ENCODE measurements around the gene NR4A1. TPM values are rescaled to one million over a fixed set of nuclear protein-coding genes. Genes with fewer than 3 reads are reported as not detected.

The NR4A1 gene
- total RNA-seq, 1 donor from 2014 or later, result 1.0 TPM

- no peaks in the 10 kb centered on the region for H3K9me3 Mint-ChIP-seq (ENCODE audit: unreplicated experiment)
- H3K27me3 Mint-ChIP-seq (ENCODE audit: unreplicated experiment), result peaks cover 8% of the 10 kb centered on the region
- peaks cover 10% of the 10 kb centered on the region for H3K4me1 Mint-ChIP-seq (ENCODE audit: unreplicated experiment)
- peaks cover 22% of the 10 kb centered on the region for H3K36me3 Mint-ChIP-seq (ENCODE audit: low read depth, unreplicated experiment)
- H3K27ac Mint-ChIP-seq (ENCODE audit: unreplicated experiment), result no peak overlapping the region
- no peak for TF ChIP-seq CTCF (IDR thresholded peaks at IDR 0.05; ENCODE audit: unreplicated experiment)
- H3K4me3 Mint-ChIP-seq (ENCODE audit: unreplicated experiment), result no peak overlapping the region
- DNase-seq (ENCODE audit: low spot score), result no peak
Measured at GRCh38 chr12:52080403-52081251, 29.4 kb downstream of the NR4A1 start.

GRCh38 chr12:52081263-52081733 is 30.1 kb downstream of the NR4A1 start:
- peaks cover 18% of the 10 kb centered on the region for H3K36me3 Mint-ChIP-seq (ENCODE audit: low read depth, unreplicated experiment)
- H3K4me3 Mint-ChIP-seq (ENCODE audit: unreplicated experiment), result no peak overlapping the region
- H3K27me3 Mint-ChIP-seq (ENCODE audit: unreplicated experiment), result peaks cover 8% of the 10 kb centered on the region
- H3K27ac Mint-ChIP-seq (ENCODE audit: unreplicated experiment), result no peak overlapping the region
- H3K9me3 Mint-ChIP-seq (ENCODE audit: unreplicated experiment), result no peaks in the 10 kb centered on the region
- H3K4me1 Mint-ChIP-seq (ENCODE audit: unreplicated experiment), result peaks cover 10% of the 10 kb centered on the region
- TF ChIP-seq CTCF (IDR thresholded peaks at IDR 0.05; ENCODE audit: unreplicated experiment), result no peak
- DNase-seq (ENCODE audit: low spot score), result no peak

GRCh38 chr12:52082026-52082668 is 30.9 kb downstream of the NR4A1 start:
- Mint-ChIP-seq H3K4me3 (ENCODE audit: unreplicated experiment) (no peak overlapping the region), H3K9me3 (ENCODE audit: unreplicated experiment) (no peaks in the 10 kb centered on the region), H3K27ac (ENCODE audit: unreplicated experiment) (no peak overlapping the region), H3K36me3 (ENCODE audit: low read depth, unreplicated experiment) (peaks cover 14% of the 10 kb centered on the region), H3K4me1 (ENCODE audit: unreplicated experiment) (peaks cover 11% of the 10 kb centered on the region), H3K27me3 (ENCODE audit: unreplicated experiment) (peaks cover 6% of the 10 kb centered on the region)
- no peak for DNase-seq (ENCODE audit: low spot score)
- no peak for TF ChIP-seq CTCF (IDR thresholded peaks at IDR 0.05; ENCODE audit: unreplicated experiment)

- Mint-ChIP-seq H3K27ac (ENCODE audit: unreplicated experiment) (no peak overlapping the region), H3K27me3 (ENCODE audit: unreplicated experiment) (peaks cover 9% of the 10 kb centered on the region), H3K4me3 (ENCODE audit: unreplicated experiment) (no peak overlapping the region), H3K36me3 (ENCODE audit: low read depth, unreplicated experiment) (peaks cover 15% of the 10 kb centered on the region), H3K9me3 (ENCODE audit: unreplicated experiment) (no peaks in the 10 kb centered on the region), H3K4me1 (ENCODE audit: unreplicated experiment) (peaks cover 14% of the 10 kb centered on the region)
- no peak for DNase-seq (ENCODE audit: low spot score)
- TF ChIP-seq CTCF (IDR thresholded peaks at IDR 0.05; ENCODE audit: unreplicated experiment), result no peak
Measured at GRCh38 chr12:52082669-52082987, 31.4 kb downstream of the NR4A1 start.
